Measurements from ENCODE around the gene SWSAP1. TPM values are rescaled to one million over a fixed set of nuclear protein-coding genes. Genes with fewer than 3 reads are reported as not detected.
A peak's percentile ranks its signal among the peaks of the same experiment; 100 is the strongest.

The SWSAP1 gene
- total and polyA plus RNA-seq, 9 of the 15 experiments (the other 6 are each of a cell fraction or from before 2014, with no cell fraction given) = 0.18 to 2.8 (median 1.7) TPM

DNA sequence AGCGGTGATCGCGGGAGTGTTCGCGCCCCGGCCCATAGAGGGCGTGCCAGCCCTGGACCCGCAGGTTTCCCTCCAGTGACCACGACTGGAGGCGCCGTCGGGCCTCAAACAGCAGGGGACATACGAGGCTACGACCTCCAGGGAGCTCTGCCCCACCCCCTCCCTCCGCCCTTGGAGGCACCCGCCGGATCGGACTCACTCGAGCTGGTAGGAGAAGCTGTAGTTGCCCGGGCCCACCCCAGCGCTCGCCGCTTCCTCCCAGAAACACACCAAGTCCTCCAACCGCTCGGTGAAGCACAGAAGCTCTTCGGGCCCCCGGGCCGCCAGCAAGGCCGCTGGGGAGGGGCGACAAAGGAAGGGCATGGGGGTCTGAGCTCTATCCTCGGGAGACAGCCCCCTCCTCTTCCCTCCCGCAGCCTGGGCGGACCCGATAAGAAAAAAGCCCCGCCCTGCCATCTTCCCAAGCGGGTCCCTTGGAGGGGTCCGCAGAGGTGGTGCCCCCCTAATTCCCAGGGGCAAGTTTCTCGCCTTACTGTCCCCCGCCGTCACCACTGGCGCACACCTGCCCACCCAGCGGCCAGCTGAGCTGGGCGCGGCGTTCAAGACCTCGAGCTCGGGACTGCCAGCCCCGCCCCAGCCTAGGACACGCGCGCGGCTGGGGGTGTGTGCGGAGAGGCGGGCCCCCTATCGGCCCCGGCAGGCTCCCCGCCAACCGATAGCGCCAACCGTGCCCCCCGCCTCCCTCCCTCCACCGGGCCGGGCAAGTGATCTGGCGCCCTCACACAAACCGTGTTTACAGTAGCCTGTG lies 8.6 kb downstream of the SWSAP1 start (continued):
- TF ChIP-seq, protein P1, sequence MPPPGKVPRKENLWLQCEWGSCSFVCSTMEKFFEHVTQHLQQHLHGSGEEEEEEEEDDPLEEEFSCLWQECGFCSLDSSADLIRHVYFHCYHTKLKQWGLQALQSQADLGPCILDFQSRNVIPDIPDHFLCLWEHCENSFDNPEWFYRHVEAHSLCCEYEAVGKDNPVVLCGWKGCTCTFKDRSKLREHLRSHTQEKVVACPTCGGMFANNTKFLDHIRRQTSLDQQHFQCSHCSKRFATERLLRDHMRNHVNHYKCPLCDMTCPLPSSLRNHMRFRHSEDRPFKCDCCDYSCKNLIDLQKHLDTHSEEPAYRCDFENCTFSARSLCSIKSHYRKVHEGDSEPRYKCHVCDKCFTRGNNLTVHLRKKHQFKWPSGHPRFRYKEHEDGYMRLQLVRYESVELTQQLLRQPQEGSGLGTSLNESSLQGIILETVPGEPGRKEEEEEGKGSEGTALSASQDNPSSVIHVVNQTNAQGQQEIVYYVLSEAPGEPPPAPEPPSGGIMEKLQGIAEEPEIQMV (tag; conservative IDR thresholded peaks at IDR 0.05; ENCODE audit: low read depth) = no peak
- TF ChIP-seq, protein P2, sequence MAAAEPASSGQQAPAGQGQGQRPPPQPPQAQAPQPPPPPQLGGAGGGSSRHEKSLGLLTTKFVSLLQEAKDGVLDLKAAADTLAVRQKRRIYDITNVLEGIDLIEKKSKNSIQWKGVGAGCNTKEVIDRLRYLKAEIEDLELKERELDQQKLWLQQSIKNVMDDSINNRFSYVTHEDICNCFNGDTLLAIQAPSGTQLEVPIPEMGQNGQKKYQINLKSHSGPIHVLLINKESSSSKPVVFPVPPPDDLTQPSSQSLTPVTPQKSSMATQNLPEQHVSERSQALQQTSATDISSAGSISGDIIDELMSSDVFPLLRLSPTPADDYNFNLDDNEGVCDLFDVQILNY (CRISPR knock-in tag; IDR thresholded peaks at IDR 0.05) = no peak
- TF ChIP-seq, protein P3, sequence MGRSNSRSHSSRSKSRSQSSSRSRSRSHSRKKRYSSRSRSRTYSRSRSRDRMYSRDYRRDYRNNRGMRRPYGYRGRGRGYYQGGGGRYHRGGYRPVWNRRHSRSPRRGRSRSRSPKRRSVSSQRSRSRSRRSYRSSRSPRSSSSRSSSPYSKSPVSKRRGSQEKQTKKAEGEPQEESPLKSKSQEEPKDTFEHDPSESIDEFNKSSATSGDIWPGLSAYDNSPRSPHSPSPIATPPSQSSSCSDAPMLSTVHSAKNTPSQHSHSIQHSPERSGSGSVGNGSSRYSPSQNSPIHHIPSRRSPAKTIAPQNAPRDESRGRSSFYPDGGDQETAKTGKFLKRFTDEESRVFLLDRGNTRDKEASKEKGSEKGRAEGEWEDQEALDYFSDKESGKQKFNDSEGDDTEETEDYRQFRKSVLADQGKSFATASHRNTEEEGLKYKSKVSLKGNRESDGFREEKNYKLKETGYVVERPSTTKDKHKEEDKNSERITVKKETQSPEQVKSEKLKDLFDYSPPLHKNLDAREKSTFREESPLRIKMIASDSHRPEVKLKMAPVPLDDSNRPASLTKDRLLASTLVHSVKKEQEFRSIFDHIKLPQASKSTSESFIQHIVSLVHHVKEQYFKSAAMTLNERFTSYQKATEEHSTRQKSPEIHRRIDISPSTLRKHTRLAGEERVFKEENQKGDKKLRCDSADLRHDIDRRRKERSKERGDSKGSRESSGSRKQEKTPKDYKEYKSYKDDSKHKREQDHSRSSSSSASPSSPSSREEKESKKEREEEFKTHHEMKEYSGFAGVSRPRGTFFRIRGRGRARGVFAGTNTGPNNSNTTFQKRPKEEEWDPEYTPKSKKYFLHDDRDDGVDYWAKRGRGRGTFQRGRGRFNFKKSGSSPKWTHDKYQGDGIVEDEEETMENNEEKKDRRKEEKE (IDR thresholded peaks at IDR 0.05; ENCODE audit: borderline replicate concordance in 1 of 2, control insufficient read depth in 1 of 2, low read depth in 2 of 2, low read length in 1 of 2) = no peak
- no peak for TF ChIP-seq ZFP30 (CRISPR knock-in tag; IDR thresholded peaks at IDR 0.05; ENCODE audit: borderline replicate concordance)
- TF ChIP-seq, protein P4, sequence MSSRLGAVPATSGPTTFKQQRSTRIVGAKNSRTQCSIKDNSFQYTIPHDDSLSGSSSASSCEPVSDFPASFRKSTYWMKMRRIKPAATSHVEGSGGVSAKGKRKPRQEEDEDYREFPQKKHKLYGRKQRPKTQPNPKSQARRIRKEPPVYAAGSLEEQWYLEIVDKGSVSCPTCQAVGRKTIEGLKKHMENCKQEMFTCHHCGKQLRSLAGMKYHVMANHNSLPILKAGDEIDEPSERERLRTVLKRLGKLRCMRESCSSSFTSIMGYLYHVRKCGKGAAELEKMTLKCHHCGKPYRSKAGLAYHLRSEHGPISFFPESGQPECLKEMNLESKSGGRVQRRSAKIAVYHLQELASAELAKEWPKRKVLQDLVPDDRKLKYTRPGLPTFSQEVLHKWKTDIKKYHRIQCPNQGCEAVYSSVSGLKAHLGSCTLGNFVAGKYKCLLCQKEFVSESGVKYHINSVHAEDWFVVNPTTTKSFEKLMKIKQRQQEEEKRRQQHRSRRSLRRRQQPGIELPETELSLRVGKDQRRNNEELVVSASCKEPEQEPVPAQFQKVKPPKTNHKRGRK (tag; IDR thresholded peaks at IDR 0.05) = no peak
- TF ChIP-seq, protein P5, sequence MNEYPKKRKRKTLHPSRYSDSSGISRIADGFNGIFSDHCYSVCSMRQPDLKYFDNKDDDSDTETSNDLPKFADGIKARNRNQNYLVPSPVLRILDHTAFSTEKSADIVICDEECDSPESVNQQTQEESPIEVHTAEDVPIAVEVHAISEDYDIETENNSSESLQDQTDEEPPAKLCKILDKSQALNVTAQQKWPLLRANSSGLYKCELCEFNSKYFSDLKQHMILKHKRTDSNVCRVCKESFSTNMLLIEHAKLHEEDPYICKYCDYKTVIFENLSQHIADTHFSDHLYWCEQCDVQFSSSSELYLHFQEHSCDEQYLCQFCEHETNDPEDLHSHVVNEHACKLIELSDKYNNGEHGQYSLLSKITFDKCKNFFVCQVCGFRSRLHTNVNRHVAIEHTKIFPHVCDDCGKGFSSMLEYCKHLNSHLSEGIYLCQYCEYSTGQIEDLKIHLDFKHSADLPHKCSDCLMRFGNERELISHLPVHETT (CRISPR knock-in tag; conservative IDR thresholded peaks at IDR 0.05 in 1 of 2, IDR thresholded peaks at IDR 0.05 in 1 of 2) = peak in 1 of 2 experiments; percentile 71; a peak in 2 of 4 replicates
- no peak for TF ChIP-seq NR1H2 (CRISPR knock-in tag; IDR thresholded peaks at IDR 0.05)
- TF ChIP-seq, protein P6, sequence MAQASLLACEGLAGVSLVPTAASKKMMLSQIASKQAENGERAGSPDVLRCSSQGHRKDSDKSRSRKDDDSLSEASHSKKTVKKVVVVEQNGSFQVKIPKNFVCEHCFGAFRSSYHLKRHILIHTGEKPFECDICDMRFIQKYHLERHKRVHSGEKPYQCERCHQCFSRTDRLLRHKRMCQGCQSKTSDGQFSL (CRISPR knock-in tag; IDR thresholded peaks at IDR 0.05) = 0 out of 2 replicates have a peak, but pooled peaks have one; percentile 53
- TF ChIP-seq, protein P6 (tag; IDR thresholded peaks at IDR 0.05) = peak in 1 of 2 experiments; percentile 54; a peak in 1 of 4 replicates
- TF ChIP-seq, protein P7, sequence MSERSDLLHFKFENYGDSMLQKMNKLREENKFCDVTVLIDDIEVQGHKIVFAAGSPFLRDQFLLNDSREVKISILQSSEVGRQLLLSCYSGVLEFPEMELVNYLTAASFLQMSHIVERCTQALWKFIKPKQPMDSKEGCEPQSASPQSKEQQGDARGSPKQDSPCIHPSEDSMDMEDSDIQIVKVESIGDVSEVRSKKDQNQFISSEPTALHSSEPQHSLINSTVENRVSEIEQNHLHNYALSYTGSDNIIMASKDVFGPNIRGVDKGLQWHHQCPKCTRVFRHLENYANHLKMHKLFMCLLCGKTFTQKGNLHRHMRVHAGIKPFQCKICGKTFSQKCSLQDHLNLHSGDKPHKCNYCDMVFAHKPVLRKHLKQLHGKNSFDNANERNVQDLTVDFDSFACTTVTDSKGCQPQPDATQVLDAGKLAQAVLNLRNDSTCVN (CRISPR knock-in tag; IDR thresholded peaks at IDR 0.05) = no peak
- TF ChIP-seq, protein P8, sequence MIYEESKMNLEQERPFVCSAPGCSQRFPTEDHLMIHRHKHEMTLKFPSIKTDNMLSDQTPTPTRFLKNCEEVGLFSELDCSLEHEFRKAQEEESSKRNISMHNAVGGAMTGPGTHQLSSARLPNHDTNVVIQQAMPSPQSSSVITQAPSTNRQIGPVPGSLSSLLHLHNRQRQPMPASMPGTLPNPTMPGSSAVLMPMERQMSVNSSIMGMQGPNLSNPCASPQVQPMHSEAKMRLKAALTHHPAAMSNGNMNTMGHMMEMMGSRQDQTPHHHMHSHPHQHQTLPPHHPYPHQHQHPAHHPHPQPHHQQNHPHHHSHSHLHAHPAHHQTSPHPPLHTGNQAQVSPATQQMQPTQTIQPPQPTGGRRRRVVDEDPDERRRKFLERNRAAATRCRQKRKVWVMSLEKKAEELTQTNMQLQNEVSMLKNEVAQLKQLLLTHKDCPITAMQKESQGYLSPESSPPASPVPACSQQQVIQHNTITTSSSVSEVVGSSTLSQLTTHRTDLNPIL (CRISPR knock-in tag; IDR thresholded peaks at IDR 0.05) = no peak
